GM12875 (cell line): ENCODE measurements around the gene ANXA6.

Experiments
- H3K4me3 ChIP-seq: one replicate; pipeline ENCODE4 v1.5.1; 2011; ENCODE audit warnings: low read depth, low read length, control low read depth
- CTCF ChIP-seq: IDR thresholded peaks from 2 replicates; pipeline ENCODE4 v1.5.1; 2011; ENCODE audit warnings: low read depth, mild to moderate bottlenecking, control low read depth, inconsistent platforms, low read length, moderate library complexity, borderline replicate concordance; ENCODE audit not compliant: insufficient read depth

Gene ANXA6

GRCh38 chr5:151101746-151102145, 55.8 kb downstream of the ANXA6 start:
- TF ChIP-seq CTCF = no peak
- H3K4me3 ChIP-seq = no peak overlapping the region

GRCh38 chr5:151101151-151101550, 56.4 kb downstream of the ANXA6 start:
- no peak for TF ChIP-seq CTCF
- no peak overlapping the region for H3K4me3 ChIP-seq

- TF ChIP-seq CTCF = no peak
- H3K4me3 ChIP-seq = no peak overlapping the region
Observed at GRCh38 chr5:151100681-151101080, 56.9 kb downstream of the ANXA6 start.

GRCh38 chr5:151098768-151099121, 58.8 kb downstream of the ANXA6 start:
- H3K4me3 ChIP-seq = no peak overlapping the region
- TF ChIP-seq CTCF = no peak

GRCh38 chr5:151097820-151098767, 59.5 kb downstream of the ANXA6 start:
- no peak for TF ChIP-seq CTCF
- no peak overlapping the region for H3K4me3 ChIP-seq

- no peak overlapping the region for H3K4me3 ChIP-seq
- TF ChIP-seq CTCF = no peak
Observed at GRCh38 chr5:151097061-151097460, 60.5 kb downstream of the ANXA6 start.

- no peak overlapping the region for H3K4me3 ChIP-seq
- no peak for TF ChIP-seq CTCF
Observed at GRCh38 chr5:151096001-151096373, 61.6 kb downstream of the ANXA6 start.
